ENCODE data around the gene SPTY2D1.
"Not testable (repeated sequence)": the region's sequence is repeated elsewhere in the genome, so short reads cannot be mapped to it uniquely, and the experiment has no call there.

SPTY2D1 gene

DNA sequence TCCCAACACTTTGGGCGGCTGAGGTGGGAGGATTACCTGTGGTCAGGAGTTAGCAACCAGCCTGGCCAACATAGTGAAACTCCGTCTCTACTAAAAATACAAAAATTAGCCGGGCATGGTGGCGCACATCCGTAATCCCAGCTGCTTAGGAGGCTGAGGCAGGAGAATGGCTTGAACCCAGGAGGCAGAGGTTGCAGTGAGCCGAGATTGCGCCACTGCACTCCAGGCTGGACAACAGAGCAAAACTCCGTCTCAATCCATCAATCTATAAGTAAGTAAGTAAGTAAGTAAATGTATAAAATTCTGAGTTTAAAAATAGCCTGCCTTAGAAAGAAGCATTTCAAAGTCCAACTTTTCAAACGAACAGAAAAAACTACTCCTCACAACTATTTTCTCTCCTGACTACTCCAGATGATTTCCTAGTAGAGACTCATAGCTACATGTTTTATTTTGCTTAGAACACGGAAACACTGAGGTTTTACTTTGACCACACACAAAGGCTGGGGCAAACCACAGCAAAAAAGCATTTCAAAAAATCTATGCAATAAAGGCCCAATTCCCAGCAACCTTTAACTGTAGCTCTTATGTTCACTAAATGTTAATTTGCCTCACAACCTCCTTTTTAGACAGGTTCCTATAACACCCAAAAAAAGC lies 16.3 kb downstream of the SPTY2D1 start:
- DNase-seq, result no peak

- no peak for DNase-seq
Observed at GRCh38 chr11:18615628-18616392, 18.3 kb downstream of the SPTY2D1 start.

DNA sequence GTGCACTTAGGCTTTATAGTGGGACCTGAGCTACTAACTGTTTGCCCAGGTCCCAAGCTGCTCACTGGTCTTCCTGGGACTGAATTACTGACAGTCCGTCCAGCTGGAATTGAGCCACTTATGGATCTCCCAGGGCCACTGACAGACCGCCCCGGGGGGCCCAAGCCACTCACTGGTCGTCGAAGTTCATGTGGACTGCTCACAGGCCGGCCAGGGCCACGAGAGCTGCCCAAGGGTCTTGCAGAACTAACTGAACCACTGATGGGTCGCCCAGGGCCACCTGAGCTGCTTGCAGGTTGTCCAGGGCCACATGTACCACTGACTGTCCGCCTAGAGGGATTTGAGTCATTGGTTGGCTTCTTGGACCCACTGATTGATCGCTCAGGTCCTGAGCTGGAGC lies 19.5 kb downstream of the SPTY2D1 start:
- no peak for DNase-seq

GRCh38 chr11:18612394-18612793 lies 21.7 kb downstream of the SPTY2D1 start:
- no peak for DNase-seq

GRCh38 chr11:18611196-18611595 lies 22.9 kb downstream of the SPTY2D1 start:
- no peak for DNase-seq

GRCh38 chr11:18608376-18608775 lies 25.8 kb downstream of the SPTY2D1 start:
- no peak for DNase-seq

DNA sequence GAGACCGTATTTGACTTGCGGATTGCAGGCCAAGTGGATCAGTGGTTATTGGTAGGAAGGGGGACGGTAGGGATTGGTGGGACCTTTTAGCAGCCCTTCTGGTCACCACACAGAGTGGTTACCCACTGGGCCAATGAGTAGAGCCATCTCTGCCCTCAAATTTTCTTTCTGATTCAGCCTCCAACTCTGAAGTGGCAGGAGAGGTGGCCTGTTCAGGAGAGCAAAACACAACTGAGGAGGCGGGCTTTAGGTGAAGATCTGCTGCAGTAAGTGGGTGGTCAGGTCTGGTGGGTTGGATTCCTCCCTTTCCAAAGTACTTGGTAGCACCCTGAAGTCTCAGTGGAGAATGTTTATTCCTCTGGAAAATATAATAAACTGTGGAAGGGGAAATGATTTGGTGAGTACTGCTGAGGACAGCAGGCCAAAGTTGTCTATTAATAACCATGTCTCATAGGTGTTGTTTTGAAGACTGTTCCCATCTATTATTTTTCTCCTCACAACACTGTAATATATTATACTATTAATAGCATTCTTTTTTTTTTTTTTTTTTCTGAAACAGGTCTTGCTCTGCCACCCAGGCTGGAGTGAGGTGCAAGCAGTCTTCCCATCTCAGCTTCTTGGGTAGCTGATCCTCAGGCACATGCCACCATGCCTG lies 33.1 kb downstream of the SPTY2D1 start:
- DNase-seq, result no peak

DNA sequence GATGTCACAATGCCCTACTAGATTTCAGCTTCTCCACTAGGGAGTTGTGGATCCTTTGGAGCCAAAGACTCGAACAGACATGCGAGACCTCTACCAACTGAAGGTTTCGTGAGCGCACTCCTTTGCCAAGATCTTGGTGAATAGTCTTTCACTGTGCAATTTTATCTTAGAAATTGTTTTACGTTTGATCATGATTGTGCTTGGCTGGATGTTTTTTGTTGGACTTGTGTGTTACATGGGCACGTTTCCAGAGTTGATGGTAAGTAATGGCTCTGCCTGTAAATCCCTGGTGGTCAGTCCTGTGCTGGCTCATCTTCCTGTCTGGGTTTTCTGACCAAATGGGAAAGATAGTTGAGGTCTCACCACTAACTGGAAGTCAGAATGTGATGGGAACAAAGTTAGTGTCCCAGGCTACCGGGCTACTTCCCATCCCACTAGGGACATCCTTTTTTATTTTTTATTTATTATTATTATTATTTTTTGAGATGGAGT lies 34.4 kb downstream of the SPTY2D1 start, which contains the start of gene MISFA:
TSS of gene MISFA (plus strand) at position 51 of the 492 bp plus-strand sequence. CDS start at position 191, 140 bp downstream.
- DNase-seq, result no peak

- DNase-seq, result no peak
Observed at GRCh38 chr11:18594999-18595749, 39.0 kb downstream of the SPTY2D1 start.

GRCh38 chr11:18594088-18594487 lies 40.1 kb downstream of the SPTY2D1 start:
- DNase-seq, result not testable (repeated sequence)

DNA sequence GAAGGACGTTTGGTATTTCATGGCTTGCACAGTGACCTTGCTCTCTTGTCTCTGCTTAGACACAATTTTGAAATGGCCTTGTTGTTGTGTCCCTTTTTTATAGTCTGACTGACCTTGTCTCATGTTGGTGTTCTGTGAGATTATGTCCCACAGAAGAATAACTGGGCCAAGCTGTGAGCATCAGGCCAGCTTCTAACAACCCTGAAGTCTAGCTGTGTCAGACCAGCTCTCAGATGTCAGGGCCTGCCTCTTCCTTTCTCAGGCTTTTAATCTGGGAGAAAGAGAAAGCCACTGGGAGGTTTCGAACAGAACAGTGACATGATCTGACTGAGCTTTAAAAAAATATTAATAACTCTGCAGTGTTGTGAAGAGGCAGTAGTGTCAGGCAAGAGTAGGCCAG lies 43.6 kb downstream of the SPTY2D1 start:
- DNase-seq, result no peak

- peak; percentile 46 for DNase-seq
Observed at GRCh38 chr11:18588297-18589252, 45.6 kb downstream of the SPTY2D1 start, which contains the start of gene UEVLD. Gene UEVLD, minus strand, starts transcription at chr11:18588734. Its CDS starts 80 bp downstream, at chr11:18588654.

DNA sequence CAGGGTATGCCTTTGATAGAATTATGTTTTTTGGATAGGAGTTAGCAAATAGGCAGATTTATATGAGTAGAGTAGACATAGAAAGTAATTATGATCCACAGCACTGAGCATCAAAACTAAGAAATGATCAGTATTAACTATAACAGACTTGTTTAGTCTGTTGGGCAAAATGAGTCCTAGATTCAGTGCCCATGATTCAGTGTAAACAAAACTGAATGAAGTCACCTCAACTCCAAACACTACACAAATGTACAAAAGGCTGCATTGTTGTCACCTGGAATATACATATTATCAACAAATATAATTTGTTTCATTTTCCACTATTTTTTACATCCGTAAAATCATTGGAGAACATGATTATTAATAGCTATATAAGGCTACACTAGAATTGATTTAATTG lies 52.3 kb downstream of the SPTY2D1 start:
- DNase-seq, result no peak

DNA sequence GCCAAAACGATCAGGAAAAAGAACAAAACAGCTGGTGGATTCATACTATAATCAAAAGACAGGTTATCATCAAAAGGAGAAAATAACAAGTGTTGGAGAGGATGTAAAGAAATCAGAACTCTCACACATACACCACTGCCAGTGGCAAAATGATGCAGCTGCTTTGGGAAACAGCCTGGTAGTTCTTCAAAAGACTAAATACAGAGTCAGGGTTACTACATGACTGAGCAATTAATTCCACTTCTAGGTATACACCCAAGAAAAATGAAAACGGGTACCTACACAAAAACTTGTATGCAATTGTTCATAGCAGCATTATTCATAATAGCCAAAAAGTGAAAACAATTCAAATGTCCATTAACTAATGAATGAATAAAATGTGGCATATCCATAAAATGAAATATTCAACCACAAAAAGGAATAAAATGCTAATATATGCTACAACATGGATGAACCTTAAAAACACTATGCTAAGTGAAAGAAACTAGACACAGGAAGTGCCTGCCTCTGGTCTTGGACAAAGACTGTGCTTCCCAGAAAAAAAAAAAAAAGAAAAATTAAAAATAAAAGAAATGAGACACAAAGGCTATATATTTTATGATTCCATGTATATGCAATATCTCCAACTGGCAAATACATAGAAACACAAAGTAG lies 53.9 kb downstream of the SPTY2D1 start:
- no peak for DNase-seq

DNA sequence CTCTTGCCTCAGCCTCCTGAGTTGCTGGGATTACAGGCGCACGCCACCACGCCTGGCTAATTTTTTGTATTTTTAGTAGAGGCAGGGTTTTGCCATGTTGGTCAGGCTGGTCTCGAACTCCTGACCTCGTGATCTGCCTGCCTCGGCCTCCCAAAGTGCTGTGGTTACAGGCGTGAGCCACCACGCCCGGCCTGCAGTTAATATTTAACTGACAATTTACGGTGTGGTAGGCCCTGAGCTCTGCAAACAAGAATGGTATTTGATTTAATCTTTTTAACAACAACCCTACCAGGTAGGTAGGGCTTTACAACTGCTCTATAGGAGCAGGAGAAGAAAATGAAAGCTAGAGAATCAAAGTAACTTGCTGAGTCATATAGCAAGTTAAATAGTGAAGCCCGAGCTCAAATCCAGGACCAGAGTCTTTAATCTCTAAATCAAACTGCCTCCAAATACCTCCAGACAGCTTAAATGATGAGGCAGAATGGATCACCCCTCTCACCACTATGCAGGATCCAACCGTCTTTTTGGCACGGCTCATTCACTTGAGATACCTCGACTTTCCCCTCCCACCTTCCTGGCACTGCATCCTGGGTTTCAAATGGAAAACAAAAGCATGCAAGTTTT lies 55.1 kb downstream of the SPTY2D1 start:
- no peak for DNase-seq

DNA sequence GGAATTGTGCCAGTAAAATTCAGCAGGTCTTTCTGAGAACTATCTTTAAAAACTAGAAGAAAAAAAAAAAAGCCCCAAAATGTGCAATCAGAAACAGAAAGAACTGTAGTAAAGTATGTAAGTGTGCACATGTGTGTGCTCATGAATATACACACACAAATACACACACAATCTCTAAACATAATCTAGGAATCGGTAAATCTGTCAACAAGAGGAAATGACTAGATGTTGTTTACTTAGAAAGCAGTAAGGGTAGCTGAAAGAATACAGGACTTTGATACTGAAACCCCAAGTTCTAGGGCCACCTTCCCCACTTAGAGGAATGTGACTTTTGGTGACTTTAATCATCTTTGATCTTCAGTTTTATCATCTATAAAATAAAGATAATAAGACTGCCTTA lies 58.8 kb downstream of the SPTY2D1 start:
- no peak for DNase-seq

GRCh38 chr11:18567081-18567480 lies 67.1 kb downstream of the SPTY2D1 start:
- DNase-seq, result no peak

DNA sequence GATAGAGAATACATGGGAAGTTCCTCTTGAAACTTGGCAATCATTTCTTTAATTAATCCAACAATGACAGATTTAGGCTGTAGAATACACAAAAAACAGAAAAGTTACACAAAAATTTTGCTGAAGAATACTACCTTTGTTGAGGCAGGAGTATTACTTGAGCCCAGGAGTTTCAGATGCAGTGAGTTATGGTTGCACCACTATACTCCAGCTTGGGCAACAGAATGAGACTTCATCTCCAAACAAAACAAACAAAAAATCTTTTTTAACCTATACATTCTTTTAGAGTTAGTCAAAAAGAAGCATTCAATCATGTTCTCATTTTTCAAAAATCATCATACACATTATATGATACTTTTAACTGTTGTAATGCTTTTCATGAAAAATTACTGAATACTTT lies 67.7 kb downstream of the SPTY2D1 start:
- no peak for DNase-seq

DNA sequence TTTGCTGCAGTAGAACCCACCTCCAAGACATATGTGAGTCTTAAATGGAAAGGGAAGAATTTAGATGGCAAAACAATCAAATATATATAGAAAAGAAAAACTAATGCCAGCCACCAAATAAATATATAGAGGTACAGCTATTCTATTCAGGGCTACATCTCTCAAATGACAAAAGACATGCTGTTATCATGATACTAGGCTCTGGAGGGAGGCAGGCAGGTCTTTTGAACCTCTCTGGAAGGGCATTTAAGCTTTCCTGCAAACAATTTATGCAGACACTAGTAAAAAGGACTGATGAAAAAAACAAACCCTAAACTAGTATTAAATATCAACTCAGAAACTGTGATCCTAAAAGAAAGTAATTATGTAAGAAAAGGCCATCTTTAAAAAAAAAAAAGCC lies 70.0 kb downstream of the SPTY2D1 start:
- DNase-seq, result no peak

DNA sequence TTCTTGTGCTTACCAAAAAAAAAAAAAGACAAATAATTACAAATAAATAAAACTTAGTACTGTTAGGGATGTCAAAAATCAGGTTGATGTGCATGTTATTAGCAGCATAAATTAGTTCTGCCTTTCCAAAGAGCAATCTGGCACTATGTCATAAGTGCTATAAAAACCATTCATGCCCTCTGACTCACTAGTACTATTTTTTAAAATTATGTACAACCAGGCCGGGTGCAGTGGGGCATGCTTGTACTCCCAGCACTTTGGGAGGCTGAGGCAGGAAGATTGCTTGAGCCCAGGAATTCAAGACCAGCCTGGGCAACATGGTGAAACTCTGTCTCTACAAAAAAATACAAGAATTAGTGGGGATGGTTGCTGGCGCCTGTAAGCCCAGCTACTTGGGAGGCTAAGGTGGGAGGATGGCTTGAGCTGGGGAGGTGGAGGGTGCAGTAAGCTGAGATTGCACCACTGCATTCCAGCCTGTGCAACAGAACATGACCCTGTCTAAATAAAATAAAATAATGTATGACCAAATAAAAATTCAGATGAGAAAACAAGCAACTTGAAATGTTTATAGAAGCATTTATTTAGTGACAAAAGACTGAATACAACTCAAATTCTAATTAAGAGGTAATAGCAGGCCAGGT lies 70.9 kb downstream of the SPTY2D1 start:
- no peak for DNase-seq

Measured in T1000 (cell line).